Neuronal stem cell (in vitro differentiated cells): ENCODE measurements around the gene RAB3A.

Experiments
- DNase-seq: peaks from one replicate; pipeline ENCODE4 v3.0.0-alpha.2; 2013; ENCODE audit warnings: low spot score
- H2AFZ ChIP-seq: one replicate; pipeline ENCODE4 v1.6.1; 2013; ENCODE audit warnings: mild to moderate bottlenecking, low read length, inconsistent platforms
- H2AK5ac ChIP-seq: 2 replicates; pipeline ENCODE4 v1.6.1; 2013; ENCODE audit warnings: low read depth, mild to moderate bottlenecking, inconsistent platforms, low read length, moderate library complexity, mixed read lengths
- H2BK120ac ChIP-seq: 2 replicates; pipeline ENCODE4 v1.6.1; 2013; ENCODE audit warnings: low read depth, mild to moderate bottlenecking, inconsistent platforms, low read length, moderate library complexity, mixed read lengths
- H2BK12ac ChIP-seq: one replicate; pipeline ENCODE4 v1.6.1; 2013; ENCODE audit warnings: low read length, inconsistent platforms
- H2BK15ac ChIP-seq: 2 replicates; pipeline ENCODE4 v1.6.1; 2013; ENCODE audit warnings: mild to moderate bottlenecking, low read length, inconsistent platforms, mixed read lengths
- H2BK5ac ChIP-seq: one replicate; pipeline ENCODE4 v1.6.1; 2013; ENCODE audit warnings: inconsistent platforms, mild to moderate bottlenecking, low read length, moderate library complexity
- H3K14ac ChIP-seq: one replicate; pipeline ENCODE4 v1.6.1; 2013; ENCODE audit warnings: low read length, inconsistent platforms
- H3K18ac ChIP-seq: 2 replicates; pipeline ENCODE4 v1.6.1; 2013; ENCODE audit warnings: low read length, inconsistent platforms
- H3K23ac ChIP-seq: 2 replicates; pipeline ENCODE4 v1.6.1; 2013; ENCODE audit warnings: low read depth, mild to moderate bottlenecking, mixed read lengths, low read length, inconsistent platforms; ENCODE audit not compliant: poor library complexity
- H3K27ac ChIP-seq: replicated peaks from 3 replicates; pipeline ENCODE4 v1.5.1; 2013; ENCODE audit warnings: low read length, inconsistent platforms
- H3K27me3 ChIP-seq, 3 experiments: 2 replicates each; pipeline ENCODE4 v1.6.1; 2013; ENCODE audit warnings: low read length in 3 of 3, mild to moderate bottlenecking in 2 of 3, inconsistent platforms in 1 of 3, low read depth in 1 of 3, mixed read lengths in 1 of 3, moderate library complexity in 1 of 3; ENCODE audit not compliant: control insufficient read depth in 3 of 3, insufficient read depth in 3 of 3
- H3K36me3 ChIP-seq, 2 donors: replicated peaks in 1 of 2; 2 replicates each; pipeline ENCODE4 v1.6.1; 2013; ENCODE audit warnings: low read length in 2 of 2; ENCODE audit not compliant: control insufficient read depth in 2 of 2, insufficient read depth in 2 of 2
- H3K4ac ChIP-seq: 2 replicates; pipeline ENCODE4 v1.6.1; 2013; ENCODE audit warnings: inconsistent platforms, mild to moderate bottlenecking, low read length, moderate library complexity
- H3K4me1 ChIP-seq, 2 donors: 1 replicate in 1 of 2; 2 replicates in 1 of 2; pipeline ENCODE4 v1.6.1; 2013; ENCODE audit warnings: low read length in 2 of 2, low read depth in 1 of 2; ENCODE audit not compliant: control insufficient read depth in 2 of 2, insufficient read depth in 1 of 2
- H3K4me2 ChIP-seq: one replicate; pipeline ENCODE4 v1.6.1; 2013; ENCODE audit warnings: mild to moderate bottlenecking, low read length, inconsistent platforms; ENCODE audit not compliant: insufficient read depth, poor library complexity, severe bottlenecking
- H3K4me3 ChIP-seq, 2 donors: 2 replicates each; pipeline ENCODE4 v1.5.1; 2013; ENCODE audit warnings: low read length in 2 of 2, mild to moderate bottlenecking in 2 of 2, inconsistent platforms in 1 of 2, moderate library complexity in 1 of 2
- H3K79me1 ChIP-seq: one replicate; pipeline ENCODE4 v1.6.1; 2013; ENCODE audit warnings: low read depth, mild to moderate bottlenecking, inconsistent platforms, low read length, moderate library complexity
- H3K9ac ChIP-seq: one replicate; pipeline ENCODE4 v1.6.1; 2013; ENCODE audit warnings: mild to moderate bottlenecking, low read depth, low read length, inconsistent platforms; ENCODE audit not compliant: poor library complexity
- H3K9me3 ChIP-seq, 2 donors: replicated peaks in 1 of 2; 2 replicates each; pipeline versions ENCODE3 to v1.6.1; 2013; ENCODE audit warnings: low read length in 2 of 2, mild to moderate bottlenecking in 2 of 2, inconsistent platforms in 1 of 2, low read depth in 1 of 2, mixed read lengths in 1 of 2, moderate library complexity in 1 of 2; ENCODE audit not compliant: control insufficient read depth in 2 of 2, insufficient read depth in 1 of 2
- H4K8ac ChIP-seq: one replicate; pipeline ENCODE4 v1.6.1; 2013; ENCODE audit warnings: low read depth, mild to moderate bottlenecking, inconsistent platforms, low read length, moderate library complexity
- H4K91ac ChIP-seq: one replicate; pipeline ENCODE4 v1.6.1; 2013; ENCODE audit warnings: low read length, low read depth, mild to moderate bottlenecking, inconsistent platforms; ENCODE audit not compliant: poor library complexity
- WGBS, 2 donors: extraction: QIAGEN DNeasy Blood & Tissue Kit; methylation state at CpG; one replicate each; pipeline ENCODE4 v1.1.7; 2013; ENCODE audit warnings: missing lambda C conversion rate in 2 of 2, mixed read lengths in 1 of 2; ENCODE audit not compliant: insufficient read length in 2 of 2, insufficient replicate concordance in 1 of 2; ENCODE audit errors: extremely low coverage in 2 of 2; 5-methylcytosine and 5-hydroxymethylcytosine counted together

The RAB3A gene

GRCh38 chr19:18172331-18173053 lies 31.4 kb downstream of the RAB3A start:
- Histone ChIP-seq H3K36me3 (peaks cover 16 to 29% of the 10 kb centered on the region in 2 donors), H3K27me3 (peaks cover 3 to 25% (median 23%) of the 10 kb centered on the region in 3 experiments), H3K9ac (peak overlapping the region; percentile 30), H3K4me2 (no peak overlapping the region), H3K4ac (no peak overlapping the region), H2BK12ac (no peak overlapping the region), H3K4me1 (peaks cover 3 to 8% of the 10 kb centered on the region in 2 donors), H3K14ac (no peak overlapping the region), H3K9me3 (no peaks in the 10 kb centered on the region), H2BK120ac (no peak overlapping the region), H2AFZ (no peak overlapping the region), H3K18ac (peak overlapping the region; percentile 94), H2AK5ac (peak overlapping the region; percentile 52), H3K4me3 (no peak overlapping the region), H3K27ac (no peak overlapping the region), H2BK15ac (peak overlapping the region; percentile 72), H3K79me1 (peaks cover 4% of the 10 kb centered on the region), H4K8ac (no peak overlapping the region), H4K91ac (no peak overlapping the region), H2BK5ac (peak overlapping the region; percentile 66), H3K23ac (peak overlapping the region; percentile 55)
- DNase-seq, result no peak
- whole genome bisulfite sequencing, 2 donors, result no CpG with 5 or more reads among the region's 7 CpGs

GRCh38 chr19:18171605-18172327 lies 32.1 kb downstream of the RAB3A start:
- Histone ChIP-seq H4K91ac (peak overlapping the region; percentile 59), H2AK5ac (no peak overlapping the region), H3K9me3 (no peaks in the 10 kb centered on the region), H3K4me1 (peaks cover 3 to 8% of the 10 kb centered on the region in 2 donors), H2BK120ac (no peak overlapping the region), H2BK5ac (no peak overlapping the region), H3K4me3 (no peak overlapping the region), H3K36me3 (peaks cover 20 to 36% of the 10 kb centered on the region in 2 donors), H3K27ac (no peak overlapping the region), H3K4me2 (no peak overlapping the region), H3K23ac (no peak overlapping the region), H3K14ac (no peak overlapping the region), H2AFZ (no peak overlapping the region), H2BK12ac (no peak overlapping the region), H3K27me3 (peaks cover 3 to 23% (median 20%) of the 10 kb centered on the region in 3 experiments), H3K4ac (no peak overlapping the region), H4K8ac (peak overlapping the region; percentile 50), H3K18ac (no peak overlapping the region), H2BK15ac (no peak overlapping the region), H3K9ac (no peak overlapping the region), H3K79me1 (peaks cover 4% of the 10 kb centered on the region)
- no CpG with 5 or more reads among the region's 8 CpGs for WGBS, 2 donors
- DNase-seq, result no peak

DNA sequence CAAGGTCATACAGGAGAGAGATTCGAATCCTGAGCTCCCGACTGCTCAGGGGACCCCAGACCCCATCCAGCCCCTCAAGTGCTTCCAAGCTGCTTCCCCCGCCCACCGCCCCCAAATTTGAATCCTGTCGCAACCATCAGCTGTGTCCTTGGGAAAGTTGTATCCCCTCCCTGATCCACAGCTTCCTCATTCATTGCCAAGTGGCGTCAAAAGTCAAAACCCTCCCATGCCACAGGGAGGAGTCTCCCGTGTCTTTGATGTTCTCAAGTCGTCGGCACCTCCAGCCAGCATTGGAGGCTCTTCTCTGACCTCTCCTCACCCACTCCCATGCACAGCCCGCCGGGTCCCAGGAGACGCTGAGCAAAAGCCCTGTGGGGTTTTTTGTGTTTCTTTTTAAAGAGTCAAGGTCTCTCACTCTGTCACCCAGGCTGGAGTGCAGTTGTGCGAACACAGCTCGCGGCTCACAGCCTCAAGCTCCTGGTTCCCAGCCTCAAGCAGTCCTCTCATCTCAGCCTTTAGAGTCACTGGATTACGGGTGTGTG lies 33.1 kb downstream of the RAB3A start:
- H3K14ac ChIP-seq, result no peak overlapping the region
- H3K18ac ChIP-seq, result no peak overlapping the region
- H4K8ac ChIP-seq, result no peak overlapping the region
- H3K79me1 ChIP-seq, result peaks cover 4% of the 10 kb centered on the region
- H3K9ac ChIP-seq, result no peak overlapping the region
- no peak overlapping the region for H3K4me2 ChIP-seq
- H3K9me3 ChIP-seq, result no peaks in the 10 kb centered on the region
- H3K36me3 ChIP-seq, result peaks cover 24 to 46% of the 10 kb centered on the region in 2 donors
- H4K91ac ChIP-seq, result no peak overlapping the region
- H2BK15ac ChIP-seq, result no peak overlapping the region
- no peak overlapping the region for H3K23ac ChIP-seq
- no peak overlapping the region for H2BK5ac ChIP-seq
- H3K27ac ChIP-seq, result no peak overlapping the region
- no peak overlapping the region for H2AFZ ChIP-seq
- H3K27me3 ChIP-seq, result peaks cover 3 to 23% (median 20%) of the 10 kb centered on the region in 3 experiments
- peaks cover 3 to 8% of the 10 kb centered on the region in 2 donors for H3K4me1 ChIP-seq
- no peak overlapping the region for H2BK12ac ChIP-seq
- DNase-seq, result no peak
- H3K4ac ChIP-seq, result no peak overlapping the region
- no peak overlapping the region for H3K4me3 ChIP-seq
- no peak overlapping the region for H2AK5ac ChIP-seq
- WGBS, 2 donors, result no CpG with 5 or more reads among the region's 16 CpGs
- H2BK120ac ChIP-seq, result no peak overlapping the region
